SU-DHL-6 (cell line): ENCODE data around the gene SLC2A4RG.

Experiments
- EZH2phosphoT487 ChIP-seq: fragments of 200-600 bp; sonication (generic), shearing (Covaris generic); conservative IDR thresholded peaks from 2 replicates; pipeline ENCODE4 v1.6.1; 2018; ENCODE audit warnings: mild to moderate bottlenecking, antibody characterized with exemption, low read length, moderate library complexity, mixed read lengths
- TF ChIP-seq, protein P1 (sequence below): fragments of 200-600 bp; sonication (generic); IDR thresholded peaks from one replicate; pipeline ENCODE4 v1.5.1; 2017; ENCODE audit warnings: antibody characterized with exemption, mild to moderate bottlenecking, low read length, moderate library complexity; ENCODE audit not compliant: insufficient read depth, poor library complexity, severe bottlenecking

DNA sequence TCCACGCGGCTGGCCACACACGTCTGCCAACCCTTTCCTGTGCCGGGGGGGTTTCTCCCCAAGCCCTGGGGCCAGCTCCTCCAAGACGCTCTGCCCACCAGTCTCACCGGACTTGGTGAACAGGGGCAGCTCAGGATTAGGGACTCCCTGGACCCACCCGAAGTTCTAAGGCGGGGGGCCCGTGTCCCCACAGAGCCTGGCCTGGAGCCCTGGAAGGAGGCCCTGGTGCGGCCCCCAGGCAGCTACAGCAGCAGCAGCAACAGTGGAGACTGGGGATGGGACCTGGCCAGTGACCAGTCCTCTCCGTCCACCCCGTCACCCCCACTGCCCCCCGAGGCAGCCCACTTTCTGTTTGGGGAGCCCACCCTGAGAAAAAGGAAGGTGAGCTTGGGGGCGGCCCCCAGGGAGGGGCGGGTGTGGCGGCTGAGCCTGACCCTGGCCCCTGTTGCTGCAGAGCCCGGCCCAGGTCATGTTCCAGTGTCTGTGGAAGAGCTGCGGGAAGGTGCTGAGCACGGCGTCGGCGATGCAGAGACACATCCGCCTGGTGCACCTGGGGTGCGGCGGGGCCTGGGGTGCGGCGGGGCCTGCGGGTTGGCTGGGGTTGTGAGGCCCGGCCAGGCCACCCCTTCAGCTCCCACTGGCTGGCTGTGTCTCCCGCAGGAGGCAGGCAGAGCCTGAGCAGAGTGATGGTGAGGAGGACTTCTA is 2.3 kb downstream of the SLC2A4RG start:
- TF ChIP-seq, protein P1, sequence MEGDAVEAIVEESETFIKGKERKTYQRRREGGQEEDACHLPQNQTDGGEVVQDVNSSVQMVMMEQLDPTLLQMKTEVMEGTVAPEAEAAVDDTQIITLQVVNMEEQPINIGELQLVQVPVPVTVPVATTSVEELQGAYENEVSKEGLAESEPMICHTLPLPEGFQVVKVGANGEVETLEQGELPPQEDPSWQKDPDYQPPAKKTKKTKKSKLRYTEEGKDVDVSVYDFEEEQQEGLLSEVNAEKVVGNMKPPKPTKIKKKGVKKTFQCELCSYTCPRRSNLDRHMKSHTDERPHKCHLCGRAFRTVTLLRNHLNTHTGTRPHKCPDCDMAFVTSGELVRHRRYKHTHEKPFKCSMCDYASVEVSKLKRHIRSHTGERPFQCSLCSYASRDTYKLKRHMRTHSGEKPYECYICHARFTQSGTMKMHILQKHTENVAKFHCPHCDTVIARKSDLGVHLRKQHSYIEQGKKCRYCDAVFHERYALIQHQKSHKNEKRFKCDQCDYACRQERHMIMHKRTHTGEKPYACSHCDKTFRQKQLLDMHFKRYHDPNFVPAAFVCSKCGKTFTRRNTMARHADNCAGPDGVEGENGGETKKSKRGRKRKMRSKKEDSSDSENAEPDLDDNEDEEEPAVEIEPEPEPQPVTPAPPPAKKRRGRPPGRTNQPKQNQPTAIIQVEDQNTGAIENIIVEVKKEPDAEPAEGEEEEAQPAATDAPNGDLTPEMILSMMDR = no peak
- no peak for TF ChIP-seq EZH2phosphoT487
